HL-60 (cell line): Measurements from ENCODE around the gene OTUD7B.

Experiments used
- DNase-seq, 2 experiments: peaks; one replicate each; pipeline ENCODE4 v3.0.0-alpha.2; 2010 to 2020; ENCODE audit warnings: low read depth in 1 of 2, low spot score in 1 of 2
- H3K27ac ChIP-seq: fragments of 250-450 bp; sonication (Bioruptor Pico); replicated peaks from 2 replicates; pipeline ENCODE4 v1.5.1; 2020; ENCODE audit warnings: mild to moderate bottlenecking, moderate library complexity
- H3K27me3 ChIP-seq: fragments of 250-450 bp; sonication (Bioruptor Pico); 2 replicates; pipeline ENCODE4 v1.5.1; 2021; ENCODE audit warnings: mild to moderate bottlenecking, moderate library complexity; ENCODE audit not compliant: insufficient read depth, poor library complexity, severe bottlenecking
- H3K4me3 ChIP-seq: replicated peaks from 2 replicates; pipeline ENCODE4 v1.5.1; 2011; ENCODE audit warnings: mild to moderate bottlenecking, control low read depth, low read length; ENCODE audit not compliant: insufficient read depth
- CTCF ChIP-seq: IDR thresholded peaks from one replicate; pipeline ENCODE4 v1.5.1; 2011; ENCODE audit warnings: low read length, control low read depth, inconsistent platforms; ENCODE audit not compliant: insufficient read depth
- GABPA ChIP-seq: IDR thresholded peaks from 2 replicates; pipeline ENCODE4 v1.6.1; 2012; ENCODE audit warnings: low read depth
- POLR2AphosphoS5 ChIP-seq: IDR thresholded peaks from 2 replicates; pipeline ENCODE4 v1.6.1; 2012; ENCODE audit warnings: low read depth
- REST ChIP-seq: IDR thresholded peaks from 2 replicates; pipeline ENCODE4 v1.6.1; 2012; ENCODE audit warnings: low read depth; ENCODE audit not compliant: insufficient replicate concordance
- SPI1 ChIP-seq: IDR thresholded peaks from 2 replicates; pipeline ENCODE4 v1.6.1; 2012; ENCODE audit warnings: low read depth, mild to moderate bottlenecking, borderline replicate concordance

Gene OTUD7B

GRCh38 chr1:150018165-150018564 lies 7.6 kb upstream of the OTUD7B start:
- H3K4me3 ChIP-seq, result no peak overlapping the region
- H3K27me3 ChIP-seq, result no peaks in the 10 kb centered on the region
- no peak overlapping the region for H3K27ac ChIP-seq
- TF ChIP-seq POLR2AphosphoS5, result no peak
- TF ChIP-seq SPI1, result no peak
- TF ChIP-seq REST, result no peak
- TF ChIP-seq CTCF, result no peak
- no peak for TF ChIP-seq GABPA
- no peak for DNase-seq

- Histone ChIP-seq H3K27me3 (no peaks in the 10 kb centered on the region), H3K4me3 (no peak overlapping the region), H3K27ac (no peak overlapping the region)
- no peak for DNase-seq
- no peak for TF ChIP-seq CTCF
- no peak for TF ChIP-seq GABPA
- TF ChIP-seq POLR2AphosphoS5, result no peak
- no peak for TF ChIP-seq SPI1
- TF ChIP-seq REST, result no peak
Measured at GRCh38 chr1:150017206-150017750, 6.8 kb upstream of the OTUD7B start.

GRCh38 chr1:150015651-150016131 lies 5.2 kb upstream of the OTUD7B start:
- DNase-seq, result no peak
- H3K4me3 ChIP-seq, result no peak overlapping the region
- TF ChIP-seq SPI1 (no peak), GABPA (no peak), CTCF (no peak), POLR2AphosphoS5 (no peak), REST (no peak)
- H3K27ac ChIP-seq, result no peak overlapping the region
- H3K27me3 ChIP-seq, result no peaks in the 10 kb centered on the region
